ENCODE results near the gene MCFD2.
A peak's percentile ranks its signal among the peaks of the same experiment; 100 is the strongest.

Gene MCFD2

DNA sequence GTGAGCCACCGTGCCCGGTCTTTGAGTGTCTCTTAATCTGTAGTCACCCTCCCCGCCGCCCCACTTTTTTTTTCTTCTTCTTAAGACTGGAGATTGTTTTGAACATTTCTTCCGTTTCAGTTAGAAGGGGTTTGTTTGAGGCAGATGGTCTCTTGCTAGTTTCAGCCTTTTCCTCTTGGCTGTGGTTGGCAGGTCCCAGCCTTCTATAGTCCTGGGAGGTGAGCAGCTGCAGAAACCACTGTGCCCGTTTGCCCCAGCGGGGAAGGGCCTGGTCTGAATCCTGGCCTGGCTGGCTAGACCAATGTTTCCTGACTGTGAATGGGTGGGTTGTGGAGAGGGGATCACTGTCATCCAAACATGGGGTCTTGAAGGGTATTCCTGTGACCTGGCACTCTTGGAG lies 30.1 kb upstream of the MCFD2 start:
- no peaks in the 10 kb centered on the region for H3K27me3 Mint-ChIP-seq
- H3K36me3 Mint-ChIP-seq (ENCODE audit: low read depth), result peaks cover 27% of the 10 kb centered on the region
- H3K9me3 Mint-ChIP-seq, result no peaks in the 10 kb centered on the region
- peaks cover 68% of the 10 kb centered on the region for H3K4me1 Mint-ChIP-seq (ENCODE audit: low read depth)
- H3K4me3 Mint-ChIP-seq, result peak overlapping the region; percentile 48
- peak overlapping the region; percentile 67 for H3K27ac Mint-ChIP-seq

DNA sequence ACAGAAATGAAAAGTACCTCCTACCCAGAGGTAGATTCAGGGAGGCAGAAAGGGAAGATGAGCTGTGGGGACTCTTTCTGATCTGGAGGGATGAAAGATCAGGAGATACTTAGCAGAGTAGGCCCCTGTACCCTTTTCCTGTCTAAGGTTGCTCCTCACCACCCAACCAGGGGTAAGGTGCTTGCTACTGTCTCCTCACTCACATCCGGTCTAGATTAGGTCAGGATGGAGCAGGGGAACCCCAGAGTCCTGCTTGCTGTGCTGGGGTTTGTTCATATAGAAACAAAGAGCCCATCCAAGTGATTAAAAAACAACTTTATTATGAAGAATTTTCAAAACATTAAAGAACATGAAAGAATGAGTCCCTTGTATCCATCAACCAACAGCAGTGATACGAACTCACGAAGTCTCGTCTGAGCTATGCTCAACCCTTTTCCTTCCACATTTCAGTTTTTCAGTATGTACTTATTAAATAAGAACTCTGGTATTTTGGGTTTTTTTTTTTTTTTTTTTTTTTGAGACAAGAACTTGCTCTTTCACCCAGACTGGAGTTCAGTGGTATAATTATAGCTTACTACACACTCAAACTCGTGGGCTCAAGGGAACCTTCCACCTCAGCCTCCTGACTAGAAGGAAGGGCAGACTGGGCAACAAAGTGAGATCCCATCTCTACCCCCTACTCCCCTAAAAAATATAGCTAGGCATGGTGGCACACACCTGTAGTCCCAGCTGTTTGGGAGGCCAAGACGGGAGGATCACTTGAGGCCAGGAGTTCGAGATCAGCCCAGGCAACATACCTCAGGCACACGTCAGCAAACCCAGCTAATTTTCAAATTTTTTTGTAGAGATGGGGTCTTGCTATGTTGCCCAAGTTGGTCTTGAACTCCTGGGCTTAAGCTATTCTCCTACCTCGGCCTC lies 28.5 kb upstream of the MCFD2 start:
- Mint-ChIP-seq H3K4me3 (peak overlapping the region; percentile 94), H3K27me3 (no peaks in the 10 kb centered on the region), H3K27ac (peak overlapping the region; percentile 96), H3K4me1 (ENCODE audit: low read depth) (peaks cover 68% of the 10 kb centered on the region), H3K9me3 (no peaks in the 10 kb centered on the region), H3K36me3 (ENCODE audit: low read depth) (peaks cover 21% of the 10 kb centered on the region)

DNA sequence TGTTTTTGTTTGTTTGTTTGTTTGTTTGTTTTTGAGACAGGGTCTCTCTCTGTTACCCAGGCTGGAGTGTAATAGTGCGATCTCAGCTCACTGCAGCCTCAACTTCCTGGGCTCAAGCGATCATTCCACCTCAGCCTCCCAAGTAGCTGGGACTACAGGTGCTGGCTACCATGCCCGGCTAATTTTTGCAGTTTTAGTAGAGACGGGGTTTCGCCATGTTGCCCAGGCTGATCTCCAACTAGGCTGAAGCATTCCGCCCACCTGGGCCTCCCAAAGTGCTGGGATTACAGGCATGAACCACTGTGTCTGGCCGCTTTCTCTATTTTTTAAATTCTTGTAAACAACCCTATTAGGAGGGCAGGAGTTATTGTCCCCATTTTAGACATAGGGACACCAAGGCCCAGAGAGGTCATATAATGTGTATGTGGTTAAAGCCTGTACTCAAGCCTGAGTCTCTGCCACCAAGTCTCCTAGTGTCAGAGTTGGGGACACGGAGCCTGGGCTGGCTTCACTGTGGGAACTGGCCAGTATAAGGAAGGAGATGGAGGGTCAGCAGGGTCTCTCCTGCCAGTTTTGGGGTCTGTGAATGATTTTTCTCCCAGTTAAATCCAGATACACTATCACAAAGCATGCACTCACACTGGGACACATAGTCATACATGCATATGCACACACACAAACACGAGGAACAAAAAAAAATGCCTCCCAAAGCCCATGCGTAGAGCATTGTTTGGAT lies 27.5 kb upstream of the MCFD2 start:
- Mint-ChIP-seq H3K27me3 (no peaks in the 10 kb centered on the region), H3K27ac (peak overlapping the region; percentile 96), H3K4me3 (peak overlapping the region; percentile 94), H3K4me1 (ENCODE audit: low read depth) (peaks cover 58% of the 10 kb centered on the region), H3K36me3 (ENCODE audit: low read depth) (peaks cover 16% of the 10 kb centered on the region), H3K9me3 (no peaks in the 10 kb centered on the region)

DNA sequence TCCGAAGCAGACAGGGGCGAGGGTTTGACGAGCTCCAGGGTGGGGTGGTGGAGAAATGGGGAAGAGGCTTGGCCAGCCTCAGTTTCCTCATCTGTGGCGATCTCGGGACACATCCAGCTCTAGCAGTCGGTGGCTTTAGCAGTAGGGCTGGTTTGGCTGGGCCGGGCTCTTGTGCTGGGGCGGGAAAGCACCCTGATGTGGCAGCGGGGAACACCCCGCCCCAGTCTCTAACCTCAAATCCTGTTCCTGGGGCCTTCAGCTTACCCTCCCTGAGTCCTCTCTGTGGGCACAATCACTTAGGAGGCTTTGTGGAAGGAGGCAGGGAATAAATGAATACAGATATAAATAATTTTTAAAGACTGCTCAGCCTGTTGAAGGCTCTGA lies 26.5 kb upstream of the MCFD2 start:
- Mint-ChIP-seq H3K27me3 (no peaks in the 10 kb centered on the region), H3K4me3 (peak overlapping the region; percentile 94), H3K9me3 (no peaks in the 10 kb centered on the region), H3K4me1 (ENCODE audit: low read depth) (peaks cover 57% of the 10 kb centered on the region), H3K27ac (peak overlapping the region; percentile 96), H3K36me3 (ENCODE audit: low read depth) (peaks cover 16% of the 10 kb centered on the region)

DNA sequence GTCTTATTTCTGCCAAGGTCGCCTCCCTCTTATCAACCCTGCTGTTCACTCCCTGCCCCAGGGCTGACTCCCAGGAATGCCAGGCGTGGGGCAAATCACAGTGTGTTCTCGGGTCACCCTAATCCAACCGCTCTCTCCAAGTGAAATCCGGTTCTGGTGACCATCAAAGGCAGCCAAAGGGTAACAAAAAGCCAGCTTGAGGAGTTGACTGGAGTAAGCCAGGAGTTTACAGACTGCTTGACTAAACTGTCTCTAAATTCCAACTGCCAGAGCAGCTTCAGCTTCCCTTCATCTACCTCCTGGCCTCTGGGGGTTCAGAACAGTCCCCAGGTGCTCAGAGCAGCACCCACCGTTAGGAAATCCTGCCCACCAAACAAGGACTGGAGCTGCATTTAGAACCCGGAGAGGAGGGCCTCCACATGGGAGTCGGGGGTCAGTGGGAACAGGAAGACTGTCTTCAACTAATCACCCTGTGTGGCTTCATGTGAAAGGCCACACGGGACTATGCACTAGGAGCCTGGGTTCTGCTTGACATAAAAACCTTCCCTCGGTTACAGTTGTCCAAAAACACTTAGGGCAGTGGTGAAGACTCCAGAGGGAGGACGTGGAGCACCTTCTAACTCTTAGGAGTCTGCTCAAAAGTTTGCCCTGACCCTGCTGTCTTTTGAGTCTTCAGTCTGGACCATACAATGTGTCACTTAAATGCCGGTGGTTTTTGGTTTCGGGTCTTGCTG lies 24.2 kb upstream of the MCFD2 start:
- Mint-ChIP-seq H3K27ac (no peak overlapping the region), H3K4me3 (peak overlapping the region; percentile 87), H3K9me3 (no peaks in the 10 kb centered on the region), H3K27me3 (no peaks in the 10 kb centered on the region), H3K36me3 (ENCODE audit: low read depth) (no peaks in the 10 kb centered on the region), H3K4me1 (ENCODE audit: low read depth) (peaks cover 41% of the 10 kb centered on the region)

GRCh38 chr2:46937471-46937901 lies 21.9 kb upstream of the MCFD2 start:
- H3K36me3 Mint-ChIP-seq (ENCODE audit: low read depth), result no peaks in the 10 kb centered on the region
- H3K27ac Mint-ChIP-seq, result no peak overlapping the region
- H3K4me3 Mint-ChIP-seq, result no peak overlapping the region
- peaks cover 24% of the 10 kb centered on the region for H3K4me1 Mint-ChIP-seq (ENCODE audit: low read depth)
- no peaks in the 10 kb centered on the region for H3K27me3 Mint-ChIP-seq
- H3K9me3 Mint-ChIP-seq, result no peaks in the 10 kb centered on the region

GRCh38 chr2:46936566-46936965 lies 21.0 kb upstream of the MCFD2 start:
- Mint-ChIP-seq H3K27ac (no peak overlapping the region), H3K4me3 (no peak overlapping the region)

DNA sequence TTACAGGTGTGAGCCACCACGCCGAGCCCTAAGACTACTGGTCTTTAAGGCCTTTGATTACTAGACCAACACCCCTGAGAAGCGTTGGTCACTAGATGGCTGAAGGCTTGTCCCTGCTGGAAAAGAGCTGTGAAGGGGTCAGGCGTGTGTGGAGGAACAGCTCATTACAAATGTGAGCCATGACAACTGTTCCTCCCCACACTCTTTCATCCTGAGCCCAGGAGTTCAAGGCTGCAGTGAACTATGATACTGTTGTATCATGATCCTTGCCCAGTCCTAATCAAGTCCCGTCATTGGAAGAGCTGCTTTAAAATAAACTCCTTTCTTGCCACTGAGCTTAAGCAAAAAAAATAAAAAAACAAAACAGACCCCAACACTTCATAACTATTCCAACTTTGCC lies 19.5 kb upstream of the MCFD2 start:
- H3K36me3 Mint-ChIP-seq (ENCODE audit: low read depth), result no peaks in the 10 kb centered on the region
- H3K9me3 Mint-ChIP-seq, result no peaks in the 10 kb centered on the region
- H3K4me3 Mint-ChIP-seq, result no peak overlapping the region
- peaks cover 16% of the 10 kb centered on the region for H3K4me1 Mint-ChIP-seq (ENCODE audit: low read depth)
- H3K27me3 Mint-ChIP-seq, result no peaks in the 10 kb centered on the region
- no peak overlapping the region for H3K27ac Mint-ChIP-seq

More at GRCh38 chr2:46936566-46936965, 21.0 kb upstream of the MCFD2 start:
- Mint-ChIP-seq H3K9me3 (no peaks in the 10 kb centered on the region), H3K36me3 (ENCODE audit: low read depth) (no peaks in the 10 kb centered on the region), H3K27me3 (no peaks in the 10 kb centered on the region), H3K4me1 (ENCODE audit: low read depth) (peaks cover 21% of the 10 kb centered on the region)

DNA sequence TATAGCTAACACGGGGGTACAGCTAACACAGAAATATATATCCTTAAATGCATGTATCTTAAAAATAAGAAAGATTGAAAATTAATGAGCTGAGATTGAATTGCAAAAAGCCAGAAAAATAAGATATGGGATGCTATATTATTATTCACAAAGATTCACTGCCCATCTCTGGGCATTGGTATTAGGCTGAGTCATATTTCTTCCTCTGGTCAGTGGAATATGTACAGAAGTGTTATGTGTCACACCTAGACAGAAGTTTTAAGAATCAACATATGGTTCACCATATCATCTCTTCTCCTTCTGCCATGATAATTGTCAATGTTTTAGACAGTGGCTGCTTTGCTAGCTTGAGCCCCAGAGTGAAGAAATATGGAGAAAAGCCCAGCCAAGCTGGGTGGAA lies 14.0 kb upstream of the MCFD2 start:
- no peak overlapping the region for H3K27ac Mint-ChIP-seq
- H3K27me3 Mint-ChIP-seq, result no peaks in the 10 kb centered on the region
- peaks cover 7% of the 10 kb centered on the region for H3K4me1 Mint-ChIP-seq (ENCODE audit: low read depth)
- no peak overlapping the region for H3K4me3 Mint-ChIP-seq
- peaks cover 20% of the 10 kb centered on the region for H3K36me3 Mint-ChIP-seq (ENCODE audit: low read depth)
- H3K9me3 Mint-ChIP-seq, result peaks cover 13% of the 10 kb centered on the region

GRCh38 chr2:46926863-46927262 lies 11.3 kb upstream of the MCFD2 start:
- Mint-ChIP-seq H3K4me3 (no peak overlapping the region), H3K9me3 (peaks cover 13% of the 10 kb centered on the region), H3K36me3 (ENCODE audit: low read depth) (peaks cover 20% of the 10 kb centered on the region), H3K27me3 (no peaks in the 10 kb centered on the region), H3K4me1 (ENCODE audit: low read depth) (peaks cover 21% of the 10 kb centered on the region), H3K27ac (no peak overlapping the region)

DNA sequence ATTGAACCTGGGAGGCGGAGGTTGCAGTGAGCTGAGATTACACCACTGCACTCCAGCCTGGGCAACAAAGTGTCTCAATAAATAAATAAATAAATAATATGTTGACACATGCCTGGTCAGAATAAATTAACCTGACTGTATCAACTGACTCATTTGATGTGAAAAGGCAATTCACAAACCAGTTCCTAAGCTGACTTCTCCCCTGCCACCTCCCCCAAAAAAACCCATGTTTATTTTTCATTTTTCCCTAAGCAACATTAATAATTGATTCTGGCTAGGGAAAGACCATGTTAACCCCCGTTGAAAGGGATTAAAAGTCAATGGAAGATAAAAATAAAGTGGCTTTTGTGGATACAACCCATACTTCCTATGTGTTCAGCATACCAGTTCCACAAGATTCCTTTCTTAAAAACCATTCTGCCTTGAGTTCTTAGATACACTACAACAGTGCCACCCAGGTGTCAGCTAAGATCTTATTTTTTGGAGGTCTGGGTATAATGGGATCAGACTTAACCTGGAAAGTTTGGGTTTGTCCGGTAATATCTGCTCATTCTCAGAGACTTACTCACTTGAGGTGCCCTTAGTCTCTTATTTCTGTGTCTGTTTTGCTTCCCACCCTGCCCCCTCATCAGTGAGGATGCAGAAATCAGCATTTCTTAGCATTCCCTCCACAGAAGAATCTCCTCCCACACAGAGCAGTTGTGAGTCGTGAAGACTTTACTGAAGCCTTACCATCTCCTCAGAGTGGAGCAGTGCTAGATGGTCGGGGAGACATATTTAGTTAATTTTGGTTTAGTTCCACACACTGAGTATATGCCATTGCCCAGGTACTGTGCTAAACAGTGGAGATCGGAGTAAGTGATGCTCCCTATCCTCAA lies 10.1 kb upstream of the MCFD2 start:
- Mint-ChIP-seq H3K27ac (no peak overlapping the region), H3K27me3 (no peaks in the 10 kb centered on the region), H3K9me3 (peaks cover 13% of the 10 kb centered on the region), H3K36me3 (ENCODE audit: low read depth) (peaks cover 20% of the 10 kb centered on the region), H3K4me1 (ENCODE audit: low read depth) (peaks cover 27% of the 10 kb centered on the region), H3K4me3 (no peak overlapping the region)

GRCh38 chr2:46924608-46925007 lies 9.0 kb upstream of the MCFD2 start:
- H3K27me3 Mint-ChIP-seq, result no peaks in the 10 kb centered on the region
- peaks cover 13% of the 10 kb centered on the region for H3K9me3 Mint-ChIP-seq
- H3K36me3 Mint-ChIP-seq (ENCODE audit: low read depth), result peaks cover 18% of the 10 kb centered on the region
- H3K27ac Mint-ChIP-seq, result no peak overlapping the region
- H3K4me3 Mint-ChIP-seq, result no peak overlapping the region
- peaks cover 27% of the 10 kb centered on the region for H3K4me1 Mint-ChIP-seq (ENCODE audit: low read depth)

DNA sequence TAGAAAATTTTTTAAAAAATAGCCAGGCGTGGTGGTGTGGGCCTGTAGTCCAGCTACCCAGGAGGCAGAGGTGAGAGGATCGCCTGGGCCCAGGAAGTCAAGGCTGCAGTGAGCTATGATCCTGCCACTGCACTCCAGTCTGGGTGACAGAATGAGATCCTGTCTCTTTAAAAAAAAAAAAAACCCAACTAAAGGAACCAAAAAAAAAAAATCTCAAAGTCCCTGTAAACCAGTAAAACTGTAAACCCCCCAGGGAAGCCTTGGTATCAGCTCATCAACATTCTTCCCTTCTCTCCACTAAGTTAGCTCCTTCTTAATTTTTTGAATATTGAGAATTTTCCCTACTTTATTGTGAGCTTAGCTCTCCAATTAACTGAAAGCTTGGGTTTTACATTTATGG lies 8.4 kb upstream of the MCFD2 start:
- no peak overlapping the region for H3K4me3 Mint-ChIP-seq
- no peaks in the 10 kb centered on the region for H3K27me3 Mint-ChIP-seq
- peaks cover 27% of the 10 kb centered on the region for H3K4me1 Mint-ChIP-seq (ENCODE audit: low read depth)
- peaks cover 16% of the 10 kb centered on the region for H3K36me3 Mint-ChIP-seq (ENCODE audit: low read depth)
- H3K27ac Mint-ChIP-seq, result no peak overlapping the region
- H3K9me3 Mint-ChIP-seq, result peaks cover 13% of the 10 kb centered on the region

DNA sequence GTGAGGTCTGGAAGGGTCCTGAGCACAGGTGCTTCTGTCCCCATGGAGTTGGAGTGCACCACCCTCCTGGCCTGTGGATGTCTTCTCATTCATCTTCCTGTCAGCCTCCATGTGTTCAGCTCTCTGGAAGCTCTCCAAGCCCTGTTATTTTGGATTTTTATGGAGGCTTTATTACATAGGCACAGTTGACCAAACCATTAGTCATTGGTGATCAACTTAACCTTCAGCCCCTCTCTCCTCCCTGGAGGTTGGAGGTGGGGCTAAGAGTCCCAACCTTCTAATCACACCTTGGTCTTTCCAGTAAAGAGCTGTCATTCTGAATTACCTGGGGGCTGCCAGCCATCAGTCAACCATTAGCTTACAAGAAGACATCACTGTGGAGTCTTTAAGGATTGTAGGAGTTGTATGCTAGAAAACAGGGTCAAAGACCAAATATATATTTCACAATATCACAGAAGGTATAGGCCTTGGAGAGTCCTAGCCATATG lies 7.5 kb upstream of the MCFD2 start:
- no peak overlapping the region for H3K4me3 Mint-ChIP-seq
- H3K4me1 Mint-ChIP-seq (ENCODE audit: low read depth), result peaks cover 36% of the 10 kb centered on the region
- H3K36me3 Mint-ChIP-seq (ENCODE audit: low read depth), result peaks cover 16% of the 10 kb centered on the region
- H3K27ac Mint-ChIP-seq, result no peak overlapping the region
- H3K27me3 Mint-ChIP-seq, result no peaks in the 10 kb centered on the region
- H3K9me3 Mint-ChIP-seq, result peaks cover 13% of the 10 kb centered on the region
